OCI-LY1 (cell line): ENCODE data around the gene SIRPA.

Experiments
- CTCF ChIP-seq: fragments of 200-600 bp; sonication (generic), shearing (Covaris generic); IDR thresholded peaks from 2 replicates; pipeline ENCODE4 v1.5.1; 2017; ENCODE audit warnings: mild to moderate bottlenecking, antibody characterized with exemption, low read length, moderate library complexity, mixed read lengths
- EZH2 ChIP-seq: fragments of 200-600 bp; sonication (generic), shearing (Covaris generic); IDR thresholded peaks from 2 replicates; pipeline ENCODE4 v1.8.0; 2017; ENCODE audit warnings: borderline replicate concordance, mixed run types, mild to moderate bottlenecking, antibody characterized with exemption, low read length, moderate library complexity, mixed read lengths

- no peak for TF ChIP-seq CTCF
- no peak for TF ChIP-seq EZH2
Measured at GRCh38 chr20:1924910-1925861, 30.0 kb downstream of the SIRPA start.
